ENCODE data around the gene UEVLD.

DNA sequence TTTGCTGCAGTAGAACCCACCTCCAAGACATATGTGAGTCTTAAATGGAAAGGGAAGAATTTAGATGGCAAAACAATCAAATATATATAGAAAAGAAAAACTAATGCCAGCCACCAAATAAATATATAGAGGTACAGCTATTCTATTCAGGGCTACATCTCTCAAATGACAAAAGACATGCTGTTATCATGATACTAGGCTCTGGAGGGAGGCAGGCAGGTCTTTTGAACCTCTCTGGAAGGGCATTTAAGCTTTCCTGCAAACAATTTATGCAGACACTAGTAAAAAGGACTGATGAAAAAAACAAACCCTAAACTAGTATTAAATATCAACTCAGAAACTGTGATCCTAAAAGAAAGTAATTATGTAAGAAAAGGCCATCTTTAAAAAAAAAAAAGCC is 24.4 kb downstream of the UEVLD start:
- TF ChIP-seq, protein P1, sequence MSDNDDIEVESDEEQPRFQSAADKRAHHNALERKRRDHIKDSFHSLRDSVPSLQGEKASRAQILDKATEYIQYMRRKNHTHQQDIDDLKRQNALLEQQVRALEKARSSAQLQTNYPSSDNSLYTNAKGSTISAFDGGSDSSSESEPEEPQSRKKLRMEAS (IDR thresholded peaks at IDR 0.05), result no peak
- TF ChIP-seq EGR1 (IDR thresholded peaks at IDR 0.05) (no peak), YY1 (IDR thresholded peaks at IDR 0.05; ENCODE audit: low read depth) (no peak), NFIC (IDR thresholded peaks at IDR 0.05) (no peak), TAF1 (IDR thresholded peaks at IDR 0.05; ENCODE audit: low read depth) (no peak), CEBPB (IDR thresholded peaks at IDR 0.05) (no peak)
- TF ChIP-seq, protein P2, sequence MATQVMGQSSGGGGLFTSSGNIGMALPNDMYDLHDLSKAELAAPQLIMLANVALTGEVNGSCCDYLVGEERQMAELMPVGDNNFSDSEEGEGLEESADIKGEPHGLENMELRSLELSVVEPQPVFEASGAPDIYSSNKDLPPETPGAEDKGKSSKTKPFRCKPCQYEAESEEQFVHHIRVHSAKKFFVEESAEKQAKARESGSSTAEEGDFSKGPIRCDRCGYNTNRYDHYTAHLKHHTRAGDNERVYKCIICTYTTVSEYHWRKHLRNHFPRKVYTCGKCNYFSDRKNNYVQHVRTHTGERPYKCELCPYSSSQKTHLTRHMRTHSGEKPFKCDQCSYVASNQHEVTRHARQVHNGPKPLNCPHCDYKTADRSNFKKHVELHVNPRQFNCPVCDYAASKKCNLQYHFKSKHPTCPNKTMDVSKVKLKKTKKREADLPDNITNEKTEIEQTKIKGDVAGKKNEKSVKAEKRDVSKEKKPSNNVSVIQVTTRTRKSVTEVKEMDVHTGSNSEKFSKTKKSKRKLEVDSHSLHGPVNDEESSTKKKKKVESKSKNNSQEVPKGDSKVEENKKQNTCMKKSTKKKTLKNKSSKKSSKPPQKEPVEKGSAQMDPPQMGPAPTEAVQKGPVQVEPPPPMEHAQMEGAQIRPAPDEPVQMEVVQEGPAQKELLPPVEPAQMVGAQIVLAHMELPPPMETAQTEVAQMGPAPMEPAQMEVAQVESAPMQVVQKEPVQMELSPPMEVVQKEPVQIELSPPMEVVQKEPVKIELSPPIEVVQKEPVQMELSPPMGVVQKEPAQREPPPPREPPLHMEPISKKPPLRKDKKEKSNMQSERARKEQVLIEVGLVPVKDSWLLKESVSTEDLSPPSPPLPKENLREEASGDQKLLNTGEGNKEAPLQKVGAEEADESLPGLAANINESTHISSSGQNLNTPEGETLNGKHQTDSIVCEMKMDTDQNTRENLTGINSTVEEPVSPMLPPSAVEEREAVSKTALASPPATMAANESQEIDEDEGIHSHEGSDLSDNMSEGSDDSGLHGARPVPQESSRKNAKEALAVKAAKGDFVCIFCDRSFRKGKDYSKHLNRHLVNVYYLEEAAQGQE (IDR thresholded peaks at IDR 0.05; ENCODE audit: low read depth), result no peak
